KMS-11 (cell line): ENCODE results near the gene KCNJ16.

Experiments used
- H2AFZ ChIP-seq: fragments of 200-600 bp; sonication (generic); 2 replicates; pipeline ENCODE4 v1.6.1; 2016; ENCODE audit warnings: antibody characterized with exemption, mixed run types, low read depth
- H3K27ac ChIP-seq: fragments of 200-600 bp; sonication (generic); 2 replicates; pipeline ENCODE4 v1.6.1; 2016; ENCODE audit warnings: mild to moderate bottlenecking, mixed run types
- H3K27me3 ChIP-seq: fragments of 200-600 bp; sonication (generic); 2 replicates; pipeline ENCODE4 v1.6.1; 2017; ENCODE audit warnings: mild to moderate bottlenecking, low read depth, mixed run types, moderate library complexity; ENCODE audit not compliant: insufficient read depth
- H3K36me3 ChIP-seq: fragments of 200-600 bp; sonication (generic); 2 replicates; pipeline ENCODE4 v1.6.1; 2017; ENCODE audit warnings: mild to moderate bottlenecking, mixed run types; ENCODE audit not compliant: insufficient read depth
- H3K4me1 ChIP-seq: fragments of 200-600 bp; sonication (generic); 2 replicates; pipeline ENCODE4 v1.6.1; 2016; ENCODE audit warnings: mild to moderate bottlenecking, low read depth, mixed run types; ENCODE audit not compliant: poor library complexity, severe bottlenecking
- H3K4me2 ChIP-seq: fragments of 200-600 bp; sonication (generic); 2 replicates; pipeline ENCODE4 v1.7.0; 2016; ENCODE audit warnings: mild to moderate bottlenecking, mixed run types
- H3K4me3 ChIP-seq: fragments of 200-600 bp; sonication (generic); IDR thresholded peaks from 2 replicates; pipeline ENCODE4 v1.6.1; 2017; ENCODE audit warnings: low read depth, low read length, mixed read lengths; ENCODE audit not compliant: insufficient read depth
- H3K79me2 ChIP-seq: fragments of 200-600 bp; sonication (generic); 2 replicates; pipeline ENCODE4 v1.6.1; 2016; ENCODE audit warnings: low read depth, mixed run types; ENCODE audit not compliant: insufficient read depth
- H3K9ac ChIP-seq: fragments of 200-600 bp; sonication (generic); 2 replicates; pipeline ENCODE4 v1.6.1; 2016; ENCODE audit warnings: mild to moderate bottlenecking, mixed run types
- H4K20me1 ChIP-seq: fragments of 200-600 bp; sonication (generic); 2 replicates; pipeline ENCODE4 v1.6.1; 2016; ENCODE audit warnings: mild to moderate bottlenecking, mixed run types; ENCODE audit not compliant: insufficient read depth
- TF ChIP-seq, protein P1 (sequence below): fragments of 200-600 bp; sonication (generic); conservative IDR thresholded peaks from 2 replicates; pipeline ENCODE4 v1.6.1; 2017; ENCODE audit warnings: low read depth, mild to moderate bottlenecking, antibody characterized with exemption, low read length, moderate library complexity, mixed read lengths

Gene KCNJ16

DNA sequence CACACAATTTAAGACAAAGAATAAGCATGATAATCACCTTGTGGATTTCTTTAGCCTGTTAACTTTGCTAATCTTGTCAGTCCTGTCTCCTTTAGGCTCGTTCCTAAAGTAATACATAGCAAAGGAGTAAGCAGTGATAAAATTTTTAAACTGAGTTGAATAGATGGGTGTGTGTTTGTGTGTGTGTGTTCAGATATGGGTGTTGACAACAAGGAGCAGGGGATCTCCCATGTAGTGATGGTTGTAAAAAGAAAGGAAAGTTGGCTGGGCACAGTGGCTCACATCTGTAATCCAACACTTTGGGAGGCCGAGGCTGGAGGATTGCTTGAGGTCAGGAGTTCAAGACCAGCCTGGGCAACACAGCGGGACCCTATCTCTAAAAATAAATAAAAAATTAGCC is 49.7 kb downstream of the KCNJ16 start:
- Histone ChIP-seq H3K9ac (no peak overlapping the region), H3K27me3 (no peaks in the 10 kb centered on the region), H3K27ac (no peak overlapping the region), H3K79me2 (no peaks in the 10 kb centered on the region), H4K20me1 (no peaks in the 10 kb centered on the region), H2AFZ (no peak overlapping the region), H3K4me2 (no peak overlapping the region), H3K36me3 (no peaks in the 10 kb centered on the region), H3K4me3 (no peak overlapping the region), H3K4me1 (no peaks in the 10 kb centered on the region)
- TF ChIP-seq, protein P1, sequence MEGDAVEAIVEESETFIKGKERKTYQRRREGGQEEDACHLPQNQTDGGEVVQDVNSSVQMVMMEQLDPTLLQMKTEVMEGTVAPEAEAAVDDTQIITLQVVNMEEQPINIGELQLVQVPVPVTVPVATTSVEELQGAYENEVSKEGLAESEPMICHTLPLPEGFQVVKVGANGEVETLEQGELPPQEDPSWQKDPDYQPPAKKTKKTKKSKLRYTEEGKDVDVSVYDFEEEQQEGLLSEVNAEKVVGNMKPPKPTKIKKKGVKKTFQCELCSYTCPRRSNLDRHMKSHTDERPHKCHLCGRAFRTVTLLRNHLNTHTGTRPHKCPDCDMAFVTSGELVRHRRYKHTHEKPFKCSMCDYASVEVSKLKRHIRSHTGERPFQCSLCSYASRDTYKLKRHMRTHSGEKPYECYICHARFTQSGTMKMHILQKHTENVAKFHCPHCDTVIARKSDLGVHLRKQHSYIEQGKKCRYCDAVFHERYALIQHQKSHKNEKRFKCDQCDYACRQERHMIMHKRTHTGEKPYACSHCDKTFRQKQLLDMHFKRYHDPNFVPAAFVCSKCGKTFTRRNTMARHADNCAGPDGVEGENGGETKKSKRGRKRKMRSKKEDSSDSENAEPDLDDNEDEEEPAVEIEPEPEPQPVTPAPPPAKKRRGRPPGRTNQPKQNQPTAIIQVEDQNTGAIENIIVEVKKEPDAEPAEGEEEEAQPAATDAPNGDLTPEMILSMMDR: no peak

DNA sequence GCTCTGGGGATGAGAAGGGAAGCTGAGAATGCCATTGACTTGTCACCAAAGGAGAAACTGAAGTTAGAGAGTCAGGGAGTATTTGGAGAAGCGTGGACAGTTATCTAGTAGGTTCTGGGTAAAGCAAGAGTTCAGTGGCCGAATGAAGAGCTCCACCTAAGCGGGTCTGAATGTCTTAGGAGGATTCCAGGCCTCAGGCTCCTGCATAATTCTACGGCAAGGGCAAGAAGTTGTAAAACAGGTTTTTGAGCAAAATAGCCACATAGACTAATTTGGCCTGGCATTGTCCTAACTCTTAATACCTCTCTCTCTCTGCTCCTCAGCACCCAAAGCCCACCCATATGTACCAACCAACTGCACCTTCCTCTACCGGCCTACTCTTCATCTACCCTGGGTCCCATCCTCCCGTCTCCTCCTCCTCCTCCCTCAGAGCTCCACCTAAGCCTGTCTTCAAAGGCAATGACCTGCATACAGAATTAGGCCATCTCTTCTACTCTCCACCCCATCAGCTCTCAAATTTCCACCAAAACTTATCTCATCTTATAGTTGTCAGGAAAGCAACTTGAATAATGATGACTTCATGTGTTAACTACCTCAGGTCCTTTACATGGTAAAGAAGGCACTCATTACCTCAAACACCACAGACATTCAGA is 52.3 kb downstream of the KCNJ16 start:
- H3K4me1 ChIP-seq: no peaks in the 10 kb centered on the region
- H3K27me3 ChIP-seq: no peaks in the 10 kb centered on the region
- no peak overlapping the region for H3K27ac ChIP-seq
- H2AFZ ChIP-seq: no peak overlapping the region
- H3K4me3 ChIP-seq: no peak overlapping the region
- no peaks in the 10 kb centered on the region for H3K36me3 ChIP-seq
- H3K9ac ChIP-seq: no peak overlapping the region
- no peaks in the 10 kb centered on the region for H3K79me2 ChIP-seq
- H4K20me1 ChIP-seq: no peaks in the 10 kb centered on the region
- H3K4me2 ChIP-seq: no peak overlapping the region
- TF ChIP-seq, protein P1: no peak

DNA sequence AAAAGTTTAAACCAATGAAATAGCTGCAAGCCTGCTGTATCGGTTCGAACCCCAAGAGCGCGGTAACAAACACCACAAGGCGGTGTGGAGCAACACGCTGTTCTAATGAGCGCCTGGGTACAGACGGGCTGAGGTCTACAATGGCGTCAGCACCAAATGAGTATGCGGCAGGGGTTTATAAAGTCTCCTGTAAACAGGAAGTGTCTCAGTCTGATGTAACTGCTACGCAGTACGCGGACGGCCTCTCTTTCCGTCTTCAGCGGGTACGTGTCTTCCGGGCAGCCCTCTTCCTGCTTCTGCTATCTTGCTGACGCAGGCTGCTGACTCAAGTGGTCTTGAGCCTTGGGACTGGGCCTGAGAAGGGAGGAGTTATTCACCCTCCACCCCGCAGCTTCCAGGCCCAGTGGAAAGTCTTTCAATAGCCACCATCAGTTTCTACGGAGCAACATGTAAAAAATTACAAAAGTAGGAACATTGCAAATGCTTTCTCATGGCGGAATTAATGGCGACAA is 53.8 kb downstream of the KCNJ16 start:
- Histone ChIP-seq H3K79me2 (no peaks in the 10 kb centered on the region), H3K4me3 (no peak overlapping the region), H2AFZ (no peak overlapping the region), H3K27ac (no peak overlapping the region), H3K4me1 (no peaks in the 10 kb centered on the region), H4K20me1 (no peaks in the 10 kb centered on the region), H3K27me3 (no peaks in the 10 kb centered on the region), H3K36me3 (no peaks in the 10 kb centered on the region), H3K9ac (no peak overlapping the region), H3K4me2 (no peak overlapping the region)
- TF ChIP-seq, protein P1: no peak

DNA sequence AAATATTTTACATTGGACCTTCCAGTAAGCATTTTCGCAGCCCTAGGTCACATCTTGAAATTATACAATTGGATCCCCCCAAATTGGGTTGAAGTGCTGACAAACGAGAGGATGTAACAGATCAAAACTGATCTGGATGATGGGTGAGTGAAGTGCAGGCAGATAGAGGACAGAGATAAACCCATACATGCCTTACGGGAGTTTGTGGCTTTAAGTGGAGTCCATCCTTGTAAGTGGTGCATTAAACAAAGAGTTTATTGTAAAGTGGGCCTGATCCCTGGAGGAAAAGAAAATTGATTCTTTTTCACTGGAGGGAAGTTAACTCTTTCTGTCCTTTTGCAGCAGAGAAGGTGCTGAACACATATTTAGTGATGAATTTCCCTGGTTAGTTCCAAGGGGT is 55.3 kb downstream of the KCNJ16 start:
- no peaks in the 10 kb centered on the region for H4K20me1 ChIP-seq
- no peaks in the 10 kb centered on the region for H3K79me2 ChIP-seq
- no peak overlapping the region for H3K4me2 ChIP-seq
- TF ChIP-seq, protein P1: no peak
- no peak overlapping the region for H3K4me3 ChIP-seq
- H3K36me3 ChIP-seq: no peaks in the 10 kb centered on the region
- no peak overlapping the region for H2AFZ ChIP-seq
- no peaks in the 10 kb centered on the region for H3K4me1 ChIP-seq
- H3K27me3 ChIP-seq: no peaks in the 10 kb centered on the region
- no peak overlapping the region for H3K9ac ChIP-seq
- H3K27ac ChIP-seq: no peak overlapping the region
